NCI-H2171 treated with DMSO at 0.1 percent for 48 hours (cell line): ENCODE results near the gene COL4A3.
A peak's percentile ranks its signal among the peaks of the same experiment; 100 is the strongest.

Source experiments
- DNase-seq: peaks from one replicate; lab custom pipeline; 2025; lab: John Stamatoyannopoulos, UW

The COL4A3 gene

GRCh38 chr2:227295806-227296205 is 131.4 kb downstream of the COL4A3 start:
- DNase-seq: no peak

GRCh38 chr2:227296671-227297405 is 132.4 kb downstream of the COL4A3 start:
- no peak for DNase-seq

- no peak for DNase-seq
Observed at GRCh38 chr2:227301523-227301922, 137.1 kb downstream of the COL4A3 start.

- DNase-seq: no peak
Observed at GRCh38 chr2:227308784-227309183, 144.4 kb downstream of the COL4A3 start.

- DNase-seq: no peak
Observed at GRCh38 chr2:227310756-227311110, 146.3 kb downstream of the COL4A3 start.

GRCh38 chr2:227311861-227312506 is 147.6 kb downstream of the COL4A3 start:
- DNase-seq: no peak

GRCh38 chr2:227312579-227312978 is 148.2 kb downstream of the COL4A3 start:
- DNase-seq: no peak

- DNase-seq: no peak
Observed at GRCh38 chr2:227313310-227313709, 148.9 kb downstream of the COL4A3 start.

- no peak for DNase-seq
Observed at GRCh38 chr2:227317834-227318233, 153.4 kb downstream of the COL4A3 start.

- DNase-seq: no peak
Observed at GRCh38 chr2:227320305-227321094, 156.1 kb downstream of the COL4A3 start.

- DNase-seq: no peak
Observed at GRCh38 chr2:227322530-227323205, 158.2 kb downstream of the COL4A3 start.

- no peak for DNase-seq
Observed at GRCh38 chr2:227323818-227324217, 159.4 kb downstream of the COL4A3 start.

GRCh38 chr2:227324642-227324994 is 160.2 kb downstream of the COL4A3 start:
- DNase-seq: peak; percentile 51

- DNase-seq: peak; percentile 81
Observed at GRCh38 chr2:227324995-227325838, 160.8 kb downstream of the COL4A3 start, which contains the start of gene MFF. MFF (plus strand) TSS chr2:227325251; CDS start chr2:227330666, 5,415 bp downstream.

- peak; percentile 16 for DNase-seq
Observed at GRCh38 chr2:227325839-227326195, 161.4 kb downstream of the COL4A3 start.

- no peak for DNase-seq
Observed at GRCh38 chr2:227326783-227327182, 162.4 kb downstream of the COL4A3 start.

- DNase-seq: no peak
Observed at GRCh38 chr2:227335713-227336112, 171.3 kb downstream of the COL4A3 start.

GRCh38 chr2:227337442-227337841 is 173.0 kb downstream of the COL4A3 start:
- DNase-seq: no peak

GRCh38 chr2:227339098-227339599 is 174.7 kb downstream of the COL4A3 start:
- no peak for DNase-seq

GRCh38 chr2:227340106-227340505 is 175.7 kb downstream of the COL4A3 start:
- DNase-seq: no peak

- no peak for DNase-seq
Observed at GRCh38 chr2:227341553-227341952, 177.1 kb downstream of the COL4A3 start.
